ENCODE measurements around the gene SNED1.

The SNED1 gene

GRCh38 chr2:240960309-240960970 is 38.0 kb upstream of the SNED1 start:
- DNase-seq (ENCODE audit: low read depth in 2 of 2), result no peak

- no peak for DNase-seq (ENCODE audit: low read depth in 2 of 2)
These were observed 37.2 kb upstream of the SNED1 start for GRCh38 chr2:240960971-240961876.

- no peak for DNase-seq (ENCODE audit: low read depth in 2 of 2)
These were observed 36.5 kb upstream of the SNED1 start for GRCh38 chr2:240961910-240962299.

- no peak for DNase-seq (ENCODE audit: low read depth in 2 of 2)
These were observed 35.9 kb upstream of the SNED1 start for GRCh38 chr2:240962300-240963064.

- DNase-seq (ENCODE audit: low read depth in 2 of 2), result no peak
These were observed 35.2 kb upstream of the SNED1 start for GRCh38 chr2:240963065-240963867.

GRCh38 chr2:240963868-240964703 is 34.3 kb upstream of the SNED1 start:
- DNase-seq (ENCODE audit: low read depth in 2 of 2), result no peak

- no peak for DNase-seq (ENCODE audit: low read depth in 2 of 2)
These were observed 33.6 kb upstream of the SNED1 start for GRCh38 chr2:240964704-240965295.

- DNase-seq (ENCODE audit: low read depth in 2 of 2), result no peak
These were observed 33.0 kb upstream of the SNED1 start for GRCh38 chr2:240965296-240965904.

- no peak for DNase-seq (ENCODE audit: low read depth in 2 of 2)
These were observed 32.4 kb upstream of the SNED1 start for GRCh38 chr2:240965905-240966456.

GRCh38 chr2:240966457-240966905 is 31.9 kb upstream of the SNED1 start:
- DNase-seq (ENCODE audit: low read depth in 2 of 2), result no peak

- no peak for DNase-seq (ENCODE audit: low read depth in 2 of 2)
These were observed 31.3 kb upstream of the SNED1 start for GRCh38 chr2:240966906-240967680.

- no peak for DNase-seq (ENCODE audit: low read depth in 2 of 2)
These were observed 30.5 kb upstream of the SNED1 start for GRCh38 chr2:240967681-240968621.

GRCh38 chr2:240968731-240969624 is 29.4 kb upstream of the SNED1 start:
- no peak for DNase-seq (ENCODE audit: low read depth in 2 of 2)

- no peak for DNase-seq (ENCODE audit: low read depth in 2 of 2)
These were observed 28.3 kb upstream of the SNED1 start for GRCh38 chr2:240970104-240970503.

- no peak for DNase-seq (ENCODE audit: low read depth in 2 of 2)
These were observed 27.6 kb upstream of the SNED1 start for GRCh38 chr2:240970816-240971215.

- DNase-seq (ENCODE audit: low read depth in 2 of 2), result no peak
These were observed 26.2 kb upstream of the SNED1 start for GRCh38 chr2:240972201-240972600.

Data from stimulated activated CD8-positive, alpha-beta memory T cell treated with anti-CD3 and anti-CD28 coated beads, Interleukin-7, amount 100 ng/mL, for 4 hours (primary cell).